Left renal pelvis (tissue), 4 donors: ENCODE measurements around the gene MYO7A. TPM values are rescaled to one million over a fixed set of nuclear protein-coding genes. Genes with fewer than 3 reads are reported as not detected.

ENCODE experiments used
- DNase-seq, 4 donors: peaks; one replicate each; pipeline ENCODE4 v3.0.0-alpha.2; 2013; ENCODE audit warnings: low read depth in 4 of 4, low spot score in 3 of 4
- polyA plus RNA-seq, 4 donors: library from polyadenylated mRNA; unstranded; fragments of 120-200 nt; gene quantifications; one replicate each; pipeline ENCODE4 v1.2.1, GENCODE V29; 2013; ENCODE audit not compliant: insufficient read length in 4 of 4

MYO7A gene
- polyA plus RNA-seq = 1 to 10 TPM; 2.2 to 4.2 (median 2.8) TPM

- peak; percentile 55 to 78 (median 66) for DNase-seq
These were observed at the start of gene MYO7A for GRCh38 chr11:77127920-77128691. MYO7A (plus strand) TSS chr11:77128246; CDS start chr11:77130635, 2,389 bp downstream.

GRCh38 chr11:77079666-77080065 lies 48.4 kb upstream of the MYO7A start:
- no peak for DNase-seq

GRCh38 chr11:77080643-77081210 lies 47.3 kb upstream of the MYO7A start:
- no peak for DNase-seq

- no peak for DNase-seq
These were observed 46.6 kb upstream of the MYO7A start for GRCh38 chr11:77081381-77081851.

- no peak for DNase-seq
These were observed 45.8 kb upstream of the MYO7A start for GRCh38 chr11:77081976-77082836.

GRCh38 chr11:77082838-77083565 lies 45.0 kb upstream of the MYO7A start:
- no peak for DNase-seq

- DNase-seq = no peak
These were observed 44.3 kb upstream of the MYO7A start for GRCh38 chr11:77083566-77084245.

- no peak for DNase-seq
These were observed 43.4 kb upstream of the MYO7A start for GRCh38 chr11:77084581-77085191.

GRCh38 chr11:77085652-77086051 lies 42.4 kb upstream of the MYO7A start:
- no peak for DNase-seq

- DNase-seq = no peak
These were observed 41.2 kb upstream of the MYO7A start for GRCh38 chr11:77086521-77087472.

GRCh38 chr11:77087723-77088225 lies 40.3 kb upstream of the MYO7A start:
- no peak for DNase-seq

GRCh38 chr11:77088236-77089003 lies 39.6 kb upstream of the MYO7A start:
- DNase-seq = peak in 1 of 4 donors; percentile 40

GRCh38 chr11:77089004-77089545 lies 39.0 kb upstream of the MYO7A start:
- DNase-seq = no peak

GRCh38 chr11:77090046-77090372 lies 38.0 kb upstream of the MYO7A start:
- DNase-seq = no peak

- no peak for DNase-seq
These were observed 37.5 kb upstream of the MYO7A start for GRCh38 chr11:77090373-77091111.

GRCh38 chr11:77091146-77091940 lies 36.7 kb upstream of the MYO7A start:
- peak in 3 of 4 donors; percentile 31 to 36 (median 34) for DNase-seq
